AG20443 (cell line): ENCODE measurements around the gene ALPI.

Experiments
- DNase-seq: peaks from one replicate; pipeline ENCODE4 v3.0.0; 2012; ENCODE audit warnings: low spot score, mixed read lengths

Gene ALPI

DNA sequence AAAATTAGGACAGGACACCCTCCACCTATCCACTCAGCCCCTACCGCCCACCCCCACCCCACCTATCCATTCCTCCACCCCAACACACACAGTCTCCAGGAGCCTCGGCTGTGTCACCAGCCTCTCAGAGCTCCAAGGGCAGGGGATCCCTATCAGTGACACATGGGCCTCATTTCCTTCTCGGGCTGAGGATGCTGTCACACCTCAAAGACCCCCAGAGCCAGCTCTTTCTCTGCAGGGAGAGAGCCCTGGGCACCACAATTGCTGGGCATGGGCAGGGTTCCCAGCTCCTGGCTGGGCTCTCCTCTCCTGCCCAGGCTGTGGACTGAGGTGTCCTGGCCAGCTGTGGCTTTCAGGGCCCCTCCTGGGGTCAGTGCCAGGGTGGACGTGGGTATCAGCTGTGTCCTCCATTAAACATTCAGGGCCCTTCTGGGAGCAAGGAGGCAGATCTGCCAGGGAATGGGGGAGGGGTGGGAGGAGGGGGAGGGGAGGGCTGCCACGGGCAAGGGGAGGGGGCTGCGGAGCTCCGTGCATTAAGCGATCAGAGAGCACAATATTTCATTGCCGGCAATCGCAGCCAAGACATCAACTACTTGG is 45.9 kb downstream of the ALPI start:
- no peak for DNase-seq

DNA sequence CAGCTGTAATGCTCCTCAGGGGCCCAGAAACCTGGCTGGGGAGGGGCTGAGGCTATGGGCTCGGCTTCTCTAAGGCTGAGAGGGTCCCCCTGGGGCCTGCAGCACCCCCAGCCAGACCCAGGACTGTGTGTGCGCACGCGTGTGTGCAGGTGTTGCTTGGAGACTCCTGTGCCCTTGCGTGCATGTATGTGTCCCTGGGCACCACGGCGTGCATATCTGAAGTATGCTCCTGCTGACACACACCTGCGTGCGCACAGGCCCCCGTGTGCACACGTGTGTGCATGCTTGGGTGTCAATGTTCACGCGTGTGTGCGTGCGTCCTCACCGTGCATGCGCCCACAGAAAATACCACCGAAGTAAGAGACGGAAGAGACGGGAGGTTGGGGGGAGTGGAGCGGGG is 46.6 kb downstream of the ALPI start:
- no peak for DNase-seq

DNA sequence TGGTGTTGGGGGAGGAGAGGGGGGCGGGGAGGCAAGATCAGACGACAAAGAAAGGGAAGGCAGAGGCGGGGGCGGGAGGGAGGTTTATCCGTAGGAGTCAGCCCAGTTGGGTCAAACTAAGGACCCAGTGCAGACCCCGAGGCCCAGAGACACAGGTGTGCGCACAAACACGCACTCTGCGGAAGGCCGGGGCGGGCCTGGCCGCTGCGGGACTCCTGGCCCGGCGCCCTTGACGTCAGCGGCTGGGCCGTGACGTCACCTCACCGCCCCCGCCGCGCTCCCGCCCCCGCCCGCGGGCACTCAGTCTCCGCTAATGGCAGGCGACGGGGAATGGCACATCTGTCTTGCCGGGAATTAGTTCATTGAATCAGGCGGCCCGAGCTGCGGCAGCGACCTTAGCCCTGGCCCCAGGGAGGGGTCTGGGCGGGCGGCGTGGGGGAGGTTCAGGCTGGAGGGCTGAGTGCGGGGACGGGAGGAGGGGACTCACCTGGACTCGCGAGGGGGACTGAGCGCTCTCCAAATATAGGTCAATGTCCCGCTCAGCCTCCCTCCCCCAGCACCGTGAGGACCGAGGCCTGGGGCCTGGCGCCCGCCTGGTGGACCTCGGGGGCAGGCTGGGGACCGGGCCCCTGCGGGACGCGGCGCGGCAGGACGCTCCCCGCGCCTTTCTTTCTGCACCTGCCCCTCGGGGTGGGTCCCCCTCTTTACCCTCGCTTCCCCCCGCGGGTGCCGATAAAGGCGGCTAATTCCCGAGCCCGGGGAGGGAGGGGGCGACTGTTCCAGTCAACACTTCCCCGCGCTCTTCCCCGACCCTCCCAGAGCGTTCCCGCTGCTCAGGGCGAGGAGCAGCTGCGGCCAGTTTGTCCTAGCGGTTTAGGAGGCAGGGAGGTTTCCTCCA is 47.2 kb downstream of the ALPI start:
- peak; percentile 62 for DNase-seq

DNA sequence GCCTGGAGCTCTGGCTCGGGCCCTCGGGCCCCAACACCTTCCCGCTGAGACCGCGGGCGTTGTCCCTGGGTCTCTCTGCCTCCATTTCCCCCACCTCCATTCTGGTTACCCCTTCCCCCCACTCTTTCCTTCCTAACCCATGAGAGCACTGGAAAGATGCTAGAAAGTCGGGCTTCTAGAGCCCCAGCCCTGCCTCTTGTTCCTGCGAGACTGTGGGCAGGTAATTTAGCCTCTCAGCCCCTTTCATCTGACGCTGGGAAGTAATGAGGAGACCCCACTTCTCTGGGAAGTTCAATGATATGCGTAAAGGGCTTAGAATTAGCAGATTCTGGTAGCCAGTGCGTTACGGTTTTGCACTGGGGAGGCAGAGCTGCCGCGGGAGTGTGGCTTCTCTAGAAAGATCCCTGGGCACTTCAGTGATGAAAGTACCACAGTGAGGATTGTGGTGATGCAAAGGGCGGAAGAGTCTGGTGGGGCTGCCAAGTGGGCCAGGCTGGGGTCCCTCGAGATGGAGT is 47.9 kb downstream of the ALPI start:
- no peak for DNase-seq

DNA sequence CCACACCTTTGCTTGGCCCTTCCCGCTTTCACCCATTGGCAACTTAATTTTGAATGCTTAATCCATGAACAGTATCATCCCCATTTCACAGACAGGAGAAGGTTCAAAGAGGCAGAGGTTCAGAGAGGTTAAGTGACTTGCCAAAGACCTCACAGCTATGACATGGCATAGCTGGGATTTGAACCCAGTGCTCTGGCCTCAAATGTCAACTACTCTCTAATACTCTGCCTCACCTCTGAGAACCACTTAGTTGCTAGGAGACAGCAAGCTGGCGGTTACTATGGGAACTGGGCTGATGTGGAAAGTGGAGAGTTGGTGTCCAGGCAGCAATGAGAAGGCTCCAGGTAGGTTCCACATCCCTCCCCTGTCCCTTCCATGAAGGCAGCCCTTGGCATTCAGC is 48.5 kb downstream of the ALPI start:
- no peak for DNase-seq

DNA sequence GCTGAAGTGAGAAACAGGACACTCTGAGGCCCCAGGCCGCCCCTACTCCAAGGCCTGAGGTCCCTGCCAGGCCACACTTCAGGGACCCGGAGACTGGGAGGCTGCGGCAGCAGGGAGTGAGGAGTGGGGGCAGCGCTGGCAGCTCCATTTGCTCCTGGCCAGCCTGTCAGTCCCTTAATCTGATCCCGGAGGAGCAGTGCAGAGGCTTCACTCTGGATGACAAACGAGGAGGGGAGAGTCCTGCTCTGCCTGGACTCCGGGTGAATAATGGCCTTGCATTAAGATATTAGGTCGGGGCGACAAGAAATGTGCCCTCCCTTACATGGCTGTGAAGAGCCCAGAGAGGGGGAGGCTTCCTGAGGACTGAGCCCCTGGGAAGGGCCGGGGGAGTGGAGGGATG is 49.9 kb downstream of the ALPI start:
- DNase-seq: no peak

DNA sequence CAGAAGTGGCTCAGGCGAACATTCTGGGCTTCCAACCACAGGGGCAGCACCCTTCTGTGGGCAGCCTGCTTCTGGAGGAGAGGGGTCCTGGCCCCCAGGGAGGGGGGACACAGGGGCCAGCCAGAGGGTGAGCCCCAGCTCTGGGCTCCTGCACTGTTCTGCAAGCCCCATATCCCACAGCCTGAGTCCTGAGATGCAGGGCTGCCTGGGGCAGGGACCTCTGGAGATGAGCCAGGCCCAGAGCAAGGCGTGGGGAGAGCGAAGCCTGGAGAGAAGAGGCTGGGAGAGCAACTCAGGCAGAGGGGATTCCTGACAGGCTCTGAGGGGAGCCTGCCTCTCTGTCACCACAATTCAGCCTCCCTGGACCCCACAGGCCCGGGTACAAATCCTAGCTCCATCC is 50.8 kb downstream of the ALPI start:
- DNase-seq: no peak

DNA sequence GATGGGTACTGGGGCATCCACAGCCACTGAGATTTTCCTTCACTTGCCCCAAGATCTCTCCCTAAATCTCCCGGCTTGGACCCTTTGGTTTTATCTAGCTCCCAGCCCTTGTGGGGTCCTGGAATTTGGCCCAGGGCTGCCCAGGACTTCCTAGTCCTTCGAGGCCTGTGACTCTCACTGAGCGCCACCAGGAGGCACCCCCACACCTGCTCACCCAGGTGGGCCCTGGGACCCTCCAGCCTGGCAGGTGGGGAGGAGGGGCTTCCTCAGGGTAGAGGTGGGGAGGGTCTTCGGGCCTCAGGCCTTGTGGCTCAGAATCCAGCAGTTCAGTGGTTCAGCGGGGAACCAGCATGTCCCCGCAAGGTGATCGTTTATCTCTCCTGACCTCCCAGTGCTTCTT is 52.3 kb downstream of the ALPI start:
- no peak for DNase-seq
